GM12864 (cell line): ENCODE data around the gene CACNA1C.

Experiments used
- DNase-seq: peaks from one replicate; pipeline ENCODE4 v3.0.0-alpha.2; 2011; ENCODE audit warnings: low read depth
- H3K4me3 ChIP-seq: 2 replicates; pipeline ENCODE4 v1.5.1; 2011; ENCODE audit warnings: mild to moderate bottlenecking, low read depth, low read length, control low read depth
- CTCF ChIP-seq: IDR thresholded peaks from 2 replicates; pipeline ENCODE4 v1.5.1; 2011; ENCODE audit warnings: low read depth, mild to moderate bottlenecking, moderate library complexity, low read length, control low read depth, inconsistent platforms; ENCODE audit errors: missing control alignments

Gene CACNA1C

DNA sequence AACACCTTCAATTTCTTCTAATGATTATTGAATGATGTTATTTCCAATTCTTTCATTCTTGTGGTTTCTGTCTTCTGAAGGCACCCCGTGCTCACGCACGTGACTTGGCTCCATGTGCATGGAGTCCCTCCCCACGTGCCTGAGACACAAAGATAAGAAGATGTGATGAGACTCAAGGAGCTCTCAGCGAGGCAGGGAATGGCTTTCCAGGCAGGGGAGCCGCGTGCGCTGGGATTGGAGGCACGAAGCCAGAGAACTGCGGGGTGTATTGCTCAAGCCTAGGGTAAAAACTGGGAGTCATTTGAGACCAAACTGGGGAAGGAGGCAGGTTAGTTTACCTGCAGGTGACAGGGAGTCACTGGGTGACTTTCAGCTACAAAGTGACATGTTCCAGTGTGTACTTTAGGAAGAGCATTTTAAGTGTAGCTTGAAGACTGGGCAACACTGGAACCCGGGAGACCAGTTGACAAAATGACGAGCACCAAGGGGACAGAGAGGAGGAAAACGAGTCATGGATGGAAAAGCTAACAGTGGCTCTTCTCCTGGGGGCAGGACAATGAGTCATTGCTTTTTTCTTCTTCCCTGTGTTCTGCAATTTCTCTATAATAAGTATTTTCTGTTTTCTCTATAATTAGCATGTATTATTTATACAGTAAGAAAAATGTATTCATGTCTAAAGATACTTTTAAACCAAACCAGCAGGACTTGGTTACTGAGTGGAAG, 430.3 kb downstream of the CACNA1C start:
- DNase-seq, result no peak
- no peak for TF ChIP-seq CTCF
- H3K4me3 ChIP-seq, result no peak overlapping the region

- DNase-seq, result no peak
- no peak for TF ChIP-seq CTCF
These were observed 430.9 kb downstream of the CACNA1C start for GRCh38 chr12:2483713-2484112.

GRCh38 chr12:2484141-2484776, 431.5 kb downstream of the CACNA1C start:
- H3K4me3 ChIP-seq, result no peak overlapping the region
- no peak for TF ChIP-seq CTCF
- DNase-seq, result no peak

More at GRCh38 chr12:2483713-2484112, 430.9 kb downstream of the CACNA1C start:
- no peak overlapping the region for H3K4me3 ChIP-seq

DNA sequence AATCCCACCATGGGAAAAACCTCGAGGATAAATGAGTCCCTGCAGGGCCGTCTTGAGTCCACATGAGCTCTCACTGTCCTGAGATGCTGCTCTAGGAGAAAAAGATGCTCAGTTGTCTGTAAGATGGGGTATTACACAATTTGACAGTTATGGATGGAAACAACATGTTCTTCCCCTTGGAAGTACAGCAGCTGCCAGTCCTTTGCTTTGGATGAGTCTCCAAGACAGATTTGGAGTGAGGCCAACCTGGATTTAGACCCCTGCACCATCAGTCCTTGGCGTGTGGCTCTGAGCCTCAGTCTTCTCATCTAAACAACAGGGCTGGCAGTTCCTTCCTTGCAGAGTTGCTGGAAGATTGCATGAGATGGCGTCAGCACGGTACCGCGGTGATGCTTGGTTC, 432.9 kb downstream of the CACNA1C start:
- no peak for TF ChIP-seq CTCF
- H3K4me3 ChIP-seq, result no peak overlapping the region
- no peak for DNase-seq

DNA sequence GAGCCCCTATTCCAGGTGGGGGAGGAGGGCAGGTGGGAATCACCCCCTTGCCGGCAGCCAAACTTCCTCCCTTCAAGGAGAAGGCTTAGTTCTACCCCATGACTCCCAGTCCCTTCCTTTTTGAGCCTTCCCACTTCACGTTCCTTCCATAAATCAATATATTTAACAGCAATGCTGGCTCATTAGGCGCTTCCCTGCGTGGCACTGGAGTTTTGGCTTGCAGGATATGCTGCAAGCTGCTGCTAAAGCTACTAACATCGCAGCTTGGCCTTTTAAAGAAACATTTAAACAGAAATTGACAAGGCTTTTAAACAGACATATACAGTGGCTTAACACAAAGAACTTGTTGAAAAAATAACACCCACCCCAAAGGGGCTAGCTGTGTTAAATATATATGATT, 434.0 kb downstream of the CACNA1C start:
- no peak overlapping the region for H3K4me3 ChIP-seq
- no peak for TF ChIP-seq CTCF
- no peak for DNase-seq

DNA sequence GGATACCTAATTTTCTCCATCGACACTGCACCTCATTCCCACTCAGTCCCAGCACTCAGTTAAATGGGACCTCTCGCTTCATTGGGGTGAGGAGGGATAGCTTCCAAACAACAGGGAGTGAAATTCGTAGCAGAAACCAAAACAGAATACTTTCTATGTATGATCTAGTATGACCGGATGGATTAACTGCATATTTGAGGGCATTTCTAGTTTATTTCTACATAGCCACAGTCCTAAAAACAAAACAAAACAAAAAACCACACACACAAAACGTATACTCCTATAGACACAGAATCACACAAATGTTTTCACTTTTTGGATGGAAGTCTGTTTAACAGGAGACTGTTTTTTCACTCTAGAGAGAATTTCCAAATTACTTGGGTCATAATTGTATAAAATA, 434.5 kb downstream of the CACNA1C start:
- no peak overlapping the region for H3K4me3 ChIP-seq
- no peak for DNase-seq
- TF ChIP-seq CTCF, result no peak

- TF ChIP-seq CTCF, result no peak
- DNase-seq, result no peak
- H3K4me3 ChIP-seq, result no peak overlapping the region
These were observed 435.3 kb downstream of the CACNA1C start for GRCh38 chr12:2488131-2488530.
